GM21529 (cell line): ENCODE measurements around the gene LRRC38.
"Not testable (repeated sequence)": the region's sequence is repeated elsewhere in the genome, so short reads cannot be mapped to it uniquely, and the experiment has no call there.

Experiments used
- ATAC-seq: cut with Tn5 transposase; IDR thresholded peaks from one replicate; pipeline ENCODE4 v1.9.1; 2021; ENCODE audit not compliant: unreplicated experiment

The LRRC38 gene

GRCh38 chr1:13513895-13514546 lies at the start of gene LRRC38:
TSS of gene LRRC38 (minus strand) at chr1:13514003. CDS start at chr1:13513593, 410 bp downstream.
- no peak for ATAC-seq

GRCh38 chr1:13562981-13563380 lies 49.2 kb upstream of the LRRC38 start:
- ATAC-seq: not testable (repeated sequence)

- ATAC-seq: no peak
These were observed 46.7 kb upstream of the LRRC38 start for GRCh38 chr1:13560541-13560940.

GRCh38 chr1:13556224-13556764 lies 42.5 kb upstream of the LRRC38 start:
- no peak for ATAC-seq

- no peak for ATAC-seq
These were observed 41.0 kb upstream of the LRRC38 start for GRCh38 chr1:13554798-13555197.

- ATAC-seq: no peak
These were observed 36.9 kb upstream of the LRRC38 start for GRCh38 chr1:13550663-13551062.

GRCh38 chr1:13549521-13549920 lies 35.7 kb upstream of the LRRC38 start:
- ATAC-seq: no peak

- no peak for ATAC-seq
These were observed 35.2 kb upstream of the LRRC38 start for GRCh38 chr1:13549021-13549420.

- ATAC-seq: no peak
These were observed 34.5 kb upstream of the LRRC38 start for GRCh38 chr1:13548281-13548680.

- no peak for ATAC-seq
These were observed 33.0 kb upstream of the LRRC38 start for GRCh38 chr1:13546791-13547190.

GRCh38 chr1:13544221-13544556 lies 30.4 kb upstream of the LRRC38 start:
- ATAC-seq: no peak

GRCh38 chr1:13543451-13544220 lies 29.8 kb upstream of the LRRC38 start:
- no peak for ATAC-seq

GRCh38 chr1:13541435-13542215 lies 27.8 kb upstream of the LRRC38 start:
- ATAC-seq: no peak

GRCh38 chr1:13540866-13541265 lies 27.1 kb upstream of the LRRC38 start:
- no peak for ATAC-seq

- ATAC-seq: no peak
These were observed 25.9 kb upstream of the LRRC38 start for GRCh38 chr1:13539683-13540082.

- no peak for ATAC-seq
These were observed 25.0 kb upstream of the LRRC38 start for GRCh38 chr1:13538832-13539231.

GRCh38 chr1:13536571-13536970 lies 22.8 kb upstream of the LRRC38 start:
- no peak for ATAC-seq

- no peak for ATAC-seq
These were observed 21.4 kb upstream of the LRRC38 start for GRCh38 chr1:13535227-13535626.

- ATAC-seq: no peak
These were observed 14.5 kb upstream of the LRRC38 start for GRCh38 chr1:13528320-13528719.

GRCh38 chr1:13523780-13524477 lies 10.1 kb upstream of the LRRC38 start:
- ATAC-seq: no peak

- ATAC-seq: no peak
These were observed 7.2 kb upstream of the LRRC38 start for GRCh38 chr1:13520985-13521384.
